Ovary (tissue), 9 donors: ENCODE measurements around the gene NOTCH4. TPM values are rescaled to one million over a fixed set of nuclear protein-coding genes. Genes with fewer than 3 reads are reported as not detected.
"Not testable (repeated sequence)": the region's sequence is repeated elsewhere in the genome, so short reads cannot be mapped to it uniquely, and the experiment has no call there.

Experiments
- DNase-seq, 5 donors: peaks; one replicate each; pipeline ENCODE4 v3.0.0-alpha.2; 2019 to 2020
- H3K27ac ChIP-seq, 2 donors: fragments of 200-600 bp; one replicate each; pipeline versions ENCODE4 v1.5.1 to v1.8.0; 2019 to 2022
- H3K27me3 ChIP-seq: fragments of 200-600 bp; one replicate; pipeline ENCODE4 v1.8.0; 2022
- H3K36me3 ChIP-seq: fragments of 200-600 bp; sonication (generic); one replicate; pipeline ENCODE4 v1.5.1; 2019
- H3K4me1 ChIP-seq: one replicate; pipeline ENCODE4 v1.8.1; 2013; ENCODE audit warnings: mild to moderate bottlenecking, moderate library complexity; ENCODE audit not compliant: insufficient read depth
- H3K4me3 ChIP-seq: fragments of 200-600 bp; sonication (generic); one replicate; pipeline ENCODE4 v1.5.1; 2017
- H3K9me3 ChIP-seq, 2 donors: fragments of 200-600 bp in 1 of 2; sonication (generic) in 1 of 2; one replicate each; pipeline versions ENCODE4 v1.5.1 to v1.8.1; 2013 to 2019; ENCODE audit warnings: mild to moderate bottlenecking in 1 of 2, moderate library complexity in 1 of 2
- CTCF ChIP-seq, 3 donors: fragments of 450-650 bp in 2 of 3; fragments of 200-600 bp in 1 of 3; IDR thresholded peaks; one replicate each; pipeline versions ENCODE4 v1.5.1 to v1.8.0; 2016 to 2022; ENCODE audit warnings: antibody characterized with exemption in 3 of 3, mild to moderate bottlenecking in 1 of 3
- EP300 ChIP-seq: sonication (generic); formaldehyde crosslinking; IDR thresholded peaks from one replicate; pipeline ENCODE4 v1.6.1; 2017; ENCODE audit warnings: antibody characterized with exemption
- POLR2A ChIP-seq: fragments of 450-650 bp; IDR thresholded peaks from one replicate; pipeline ENCODE4 v1.6.1; 2017; ENCODE audit warnings: antibody characterized with exemption, mild to moderate bottlenecking, moderate library complexity
- whole genome bisulfite sequencing, 3 donors: extraction: QIAGEN DNeasy Blood & Tissue Kit in 1 of 3; methylation state at CpG; one replicate each; pipeline versions ENCODE4 v1.1.5 to v1.1.7; 2013 to 2017; 5-methylcytosine and 5-hydroxymethylcytosine counted together
- intact Hi-C, 4 donors: fragments of 100-400 bp; cut with DNase I; formaldehyde crosslinking; loops; one replicate each; pipeline versions ENCODE4 v1.11.0 to v1.15.1; 2022 to 2023
- polyA plus RNA-seq, 2 donors: library from polyadenylated mRNA; stranded (reverse); fragments of 200-250 nt in 1 of 2; fragments of 350-450 nt in 1 of 2; fragmentation: Illumina TruSeq in 1 of 2; extraction: RNeasy Lipid Tissue Mini Kit (QIAGEN cat#74804) in 1 of 2; gene quantifications; one replicate each; pipeline ENCODE4 v1.2.3, GENCODE V29; 2013 to 2014
- total RNA-seq, 7 donors: library from RNA; depleted of rRNA in 2 of 7; stranded (reverse); fragments of >200 nt in 2 of 7; fragmentation: NEBNext Ultra II Directional in 3 of 7; extraction: Animal tissue kit (Norgen Biotek cat#: 25700) in 3 of 7; gene quantifications; one replicate each; pipeline versions ENCODE4 v1.1.0 to v1.2.4, GENCODE V29; 2016 to 2023
- donor health status: DM: no; HTN: no; CAD: no; lungs with moderate emphysema.
- donor health status: DM: no; HTN: no; CAD: no.
- donor health status: Bipolar disorder and iron deficiency.
- donor health status: DM: yes; HTN: yes; CAD: no.
- donor health status: DM: no; HTN: no; CAD: no.
- donor health status: DM: yes; HTN: yes; CAD: no.

NOTCH4 gene
- total and polyA plus RNA-seq, 9 donors, result 7.2 to 21.2 (median 12.4) TPM

- no peak for TF ChIP-seq EP300
- TF ChIP-seq CTCF (IDR thresholded peaks at IDR 0.05), result no peak
- TF ChIP-seq POLR2A, result no peak
- no peak overlapping the region for H3K4me3 ChIP-seq
- no peaks in the 10 kb centered on the region for H3K4me1 ChIP-seq
- 80 to 85% (median 81%) methylated on average over 12 of the region's 12 CpGs for WGBS, 3 donors
- DNase-seq, result no peak
- no peaks in the 10 kb centered on the region for H3K36me3 ChIP-seq
- H3K9me3 ChIP-seq, result no peaks in the 10 kb centered on the region
- intact Hi-C loops, result no loop called here
- no peaks in the 10 kb centered on the region for H3K27me3 ChIP-seq
- no peak overlapping the region for H3K27ac ChIP-seq
Observed at GRCh38 chr6:32212076-32212760, 11.6 kb downstream of the NOTCH4 start.

GRCh38 chr6:32211432-32211831 is 12.4 kb downstream of the NOTCH4 start:
- H3K4me3 ChIP-seq, H3K4me1 ChIP-seq, H3K27ac ChIP-seq, DNase-seq, H3K27me3 ChIP-seq, intact Hi-C loops, H3K9me3 ChIP-seq, H3K36me3 ChIP-seq: not testable (repeated sequence)
- 77 to 80% (median 77%) methylated on average over 4 of the region's 4 CpGs for WGBS, 3 donors

- no peaks in the 10 kb centered on the region for H3K27me3 ChIP-seq
- H3K27ac ChIP-seq, result no peak overlapping the region
- no peak for TF ChIP-seq POLR2A
- intact Hi-C loops, result no loop called here
- H3K4me3 ChIP-seq, result no peak overlapping the region
- no peak for DNase-seq
- no peaks in the 10 kb centered on the region for H3K4me1 ChIP-seq
- WGBS, 3 donors, result 78 to 90% (median 85%) methylated on average over 5 of the region's 5 CpGs
- H3K9me3 ChIP-seq, result no peaks in the 10 kb centered on the region
- H3K36me3 ChIP-seq, result no peaks in the 10 kb centered on the region
Observed at GRCh38 chr6:32210191-32210601, 13.7 kb downstream of the NOTCH4 start.

- 68 to 77% (median 72%) methylated on average over 1 of the region's 1 CpG for WGBS, 3 donors
- Histone ChIP-seq H3K27ac (no peak overlapping the region), H3K27me3 (no peaks in the 10 kb centered on the region), H3K9me3 (no peaks in the 10 kb centered on the region), H3K36me3 (no peaks in the 10 kb centered on the region), H3K4me1 (no peaks in the 10 kb centered on the region), H3K4me3 (no peak overlapping the region)
- intact Hi-C loops, result no loop called here
- DNase-seq, result no peak
- TF ChIP-seq EP300, result no peak
- no peak for TF ChIP-seq POLR2A
- TF ChIP-seq CTCF (IDR thresholded peaks at IDR 0.05), result no peak
Observed at GRCh38 chr6:32208996-32209395, 14.9 kb downstream of the NOTCH4 start.

GRCh38 chr6:32204268-32204715 is 19.6 kb downstream of the NOTCH4 start:
- no peaks in the 10 kb centered on the region for H3K36me3 ChIP-seq
- no peak for TF ChIP-seq POLR2A
- no peak for TF ChIP-seq EP300
- TF ChIP-seq CTCF (IDR thresholded peaks at IDR 0.05), result no peak
- H3K4me1 ChIP-seq, result no peaks in the 10 kb centered on the region
- H3K27me3 ChIP-seq, result no peaks in the 10 kb centered on the region
- no peak overlapping the region for H3K4me3 ChIP-seq
- H3K9me3 ChIP-seq, result no peaks in the 10 kb centered on the region
- WGBS, 3 donors, result 83 to 95% (median 86%) methylated on average over 3 of the region's 3 CpGs
- no peak for DNase-seq
- intact Hi-C loops, result no loop called here
- no peak overlapping the region for H3K27ac ChIP-seq
